ENCODE measurements around the gene FBXO7.
A peak's percentile ranks its signal among the peaks of the same experiment; 100 is the strongest.

FBXO7 gene

DNA sequence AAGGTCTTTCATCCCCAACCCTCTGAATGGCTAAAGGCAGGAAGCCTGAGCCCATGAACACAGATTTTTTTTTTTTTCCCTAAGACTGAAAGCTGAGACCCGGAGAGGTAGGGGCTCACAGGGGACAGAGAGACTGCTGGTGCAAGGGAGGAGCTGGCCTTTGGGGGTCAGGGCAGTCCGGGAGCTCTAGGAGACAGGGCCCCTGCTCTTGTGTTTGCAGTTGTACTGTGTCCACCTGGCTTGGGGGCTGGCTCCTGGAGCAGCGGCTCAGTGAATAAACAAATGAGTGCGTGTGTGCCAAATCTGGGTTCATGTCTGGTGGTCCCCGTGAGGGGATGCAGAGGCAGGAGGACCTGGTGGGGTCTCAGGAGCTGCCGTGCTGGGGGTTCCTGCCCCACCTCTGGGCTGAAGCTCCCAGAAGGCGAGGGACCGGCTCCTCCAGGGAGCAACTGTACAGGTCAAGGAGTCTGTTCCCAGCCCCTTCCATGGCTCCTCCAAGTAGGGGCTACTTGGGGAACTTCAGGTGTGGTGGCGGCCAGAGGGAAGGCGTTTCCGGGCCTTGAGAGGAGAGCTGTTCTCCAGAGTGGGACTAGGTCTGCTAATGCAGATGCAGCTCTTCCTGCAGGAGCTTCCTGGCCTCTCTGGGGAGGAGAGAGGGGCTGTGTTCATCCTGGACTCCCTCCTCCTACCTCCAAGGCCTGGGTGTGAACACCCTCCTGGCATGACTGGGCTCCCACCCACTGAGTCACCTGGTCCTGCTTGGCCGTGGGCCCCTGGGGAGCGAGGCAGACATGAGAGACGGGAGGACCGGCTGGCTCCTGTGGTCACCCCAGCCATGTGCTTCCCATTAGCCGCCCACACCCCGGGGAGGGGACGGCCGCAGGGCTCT lies 57.6 kb downstream of the FBXO7 start:
- peak; percentile 28 for DNase-seq (ENCODE audit: low read depth)

DNA sequence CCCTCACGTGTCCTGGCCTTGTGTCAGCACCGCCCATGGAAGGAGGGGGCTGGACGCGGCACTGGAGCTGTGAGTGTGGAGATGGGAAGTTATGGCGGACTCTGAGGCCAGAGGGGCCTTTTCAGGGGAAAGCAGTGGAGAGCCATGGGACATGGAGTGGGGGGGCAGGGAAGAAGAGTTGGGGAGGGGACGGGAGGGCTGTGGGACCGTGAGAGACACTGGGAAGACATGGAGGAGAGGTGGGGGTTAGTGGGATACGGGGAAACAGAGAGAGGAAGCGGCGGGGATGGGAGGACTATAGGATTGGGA lies 58.2 kb downstream of the FBXO7 start:
- DNase-seq (ENCODE audit: low read depth), result no peak

DNA sequence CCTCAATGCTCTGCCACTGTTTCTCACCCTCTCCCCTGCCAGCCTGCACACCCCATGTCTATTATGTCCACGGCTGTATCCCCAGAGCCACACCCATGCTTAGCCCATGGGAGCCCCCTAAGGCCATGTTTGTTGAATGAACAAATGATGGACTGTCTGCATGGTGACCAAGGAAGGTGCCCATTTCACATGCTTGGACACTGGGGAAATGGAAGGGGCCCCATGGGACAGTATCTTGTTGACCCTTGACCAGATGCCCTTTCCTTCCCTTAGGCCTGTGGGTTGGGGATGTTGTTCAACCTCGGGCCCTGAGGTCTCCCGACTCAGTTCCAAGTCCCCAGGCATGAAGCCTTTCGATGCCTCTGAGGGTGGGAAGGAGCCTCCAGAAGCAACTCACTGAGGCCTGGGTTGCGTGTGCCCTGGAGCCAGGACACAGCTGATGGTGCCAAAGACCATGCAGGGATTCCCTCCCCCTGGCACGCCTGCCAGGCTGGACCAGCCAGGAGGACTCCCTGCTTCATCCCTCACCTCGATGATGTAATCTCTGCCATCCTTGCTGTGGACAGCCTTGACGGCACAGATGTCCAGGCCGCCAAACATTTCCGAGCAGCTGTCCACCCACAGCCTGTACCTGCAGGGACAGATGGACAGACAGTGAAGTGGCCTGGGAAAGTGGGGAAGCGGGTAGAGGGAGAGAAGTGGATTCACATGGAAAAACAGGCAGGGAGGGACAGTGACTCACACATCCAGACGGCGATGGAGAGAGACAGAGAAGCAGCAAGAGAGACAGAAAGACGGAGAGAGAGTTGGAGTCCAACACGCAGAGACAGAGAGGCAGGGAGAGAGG lies 58.9 kb downstream of the FBXO7 start:
- DNase-seq (ENCODE audit: low read depth), result no peak

DNA sequence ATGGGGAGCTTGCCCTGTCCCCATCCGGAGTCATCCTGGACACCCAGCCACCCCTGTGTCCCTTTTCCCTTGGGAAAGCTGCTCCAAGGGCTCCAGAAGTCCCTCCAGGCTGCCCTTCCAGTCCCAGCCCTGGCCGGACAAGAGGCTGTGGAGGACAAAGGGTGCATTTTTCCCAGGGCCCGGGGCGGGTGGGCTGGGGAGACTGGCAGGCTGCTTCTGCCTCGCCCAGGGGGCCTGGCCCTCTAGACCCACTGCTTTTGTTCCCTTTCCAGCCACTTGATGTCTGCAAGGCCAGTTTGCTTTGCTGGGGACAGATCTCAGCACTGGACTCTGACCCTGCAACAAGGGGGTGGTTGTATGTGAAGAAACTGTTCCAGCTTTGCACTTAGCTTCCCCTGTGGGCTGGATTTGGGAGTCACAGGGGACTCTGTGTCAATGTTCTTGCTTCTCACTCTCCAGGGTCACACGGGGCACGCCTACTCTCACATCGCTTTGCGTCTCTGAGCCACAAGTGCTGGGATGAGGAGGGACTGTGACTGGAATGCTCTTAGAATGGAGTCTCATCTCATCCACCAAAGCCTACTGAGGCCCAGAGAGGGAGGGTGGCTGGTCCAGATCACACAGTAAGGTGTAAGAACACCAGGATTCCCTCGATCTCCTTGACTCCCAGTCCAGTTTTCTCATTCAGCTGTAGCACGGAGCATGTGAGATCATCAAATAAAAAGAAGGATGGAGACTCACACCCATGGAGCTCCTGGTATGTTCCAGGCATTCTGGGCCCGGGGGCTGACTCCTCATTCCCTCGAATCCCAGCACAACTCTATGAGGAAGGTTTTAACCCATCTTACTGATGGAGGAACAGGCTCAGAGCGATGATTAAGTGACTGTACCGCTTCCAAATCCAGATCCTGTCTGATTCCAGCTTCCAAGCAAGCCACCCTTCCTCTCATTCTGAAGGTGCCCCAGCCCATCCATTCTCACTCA lies 59.9 kb downstream of the FBXO7 start:
- no peak for DNase-seq (ENCODE audit: low read depth)

DNA sequence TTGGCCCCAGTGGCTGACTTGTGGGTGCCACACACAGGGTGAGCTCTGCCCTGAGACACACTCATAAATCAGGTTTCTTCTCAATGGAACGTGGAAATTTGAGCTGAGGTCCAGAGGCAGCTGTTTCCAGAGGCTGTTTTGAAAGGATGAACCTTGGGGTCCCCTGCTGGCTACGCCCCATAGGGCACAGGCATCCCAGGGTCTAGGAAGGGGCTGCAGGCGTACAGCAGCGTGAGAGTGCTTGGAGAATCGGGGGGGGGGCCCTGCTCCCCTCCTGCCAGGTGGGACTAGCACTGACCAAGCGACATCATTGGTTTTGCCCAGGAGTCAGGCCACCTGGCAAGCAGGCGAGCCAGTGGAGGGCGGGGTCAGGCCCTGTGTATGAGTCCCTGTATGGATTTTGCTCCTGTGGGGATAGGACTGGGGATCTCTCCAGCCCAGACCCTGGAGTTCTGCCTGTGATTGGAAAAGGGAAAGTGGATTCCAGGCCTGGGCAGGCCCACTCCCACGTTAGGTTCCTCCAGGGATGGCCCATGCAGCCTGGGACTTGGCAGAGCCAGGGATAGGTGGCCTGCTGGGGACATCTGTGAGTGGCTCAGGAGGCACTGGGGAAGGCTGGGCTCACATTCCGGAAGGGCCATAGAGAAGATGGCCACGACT lies 61.0 kb downstream of the FBXO7 start:
- no peak for DNase-seq (ENCODE audit: low read depth)

DNA sequence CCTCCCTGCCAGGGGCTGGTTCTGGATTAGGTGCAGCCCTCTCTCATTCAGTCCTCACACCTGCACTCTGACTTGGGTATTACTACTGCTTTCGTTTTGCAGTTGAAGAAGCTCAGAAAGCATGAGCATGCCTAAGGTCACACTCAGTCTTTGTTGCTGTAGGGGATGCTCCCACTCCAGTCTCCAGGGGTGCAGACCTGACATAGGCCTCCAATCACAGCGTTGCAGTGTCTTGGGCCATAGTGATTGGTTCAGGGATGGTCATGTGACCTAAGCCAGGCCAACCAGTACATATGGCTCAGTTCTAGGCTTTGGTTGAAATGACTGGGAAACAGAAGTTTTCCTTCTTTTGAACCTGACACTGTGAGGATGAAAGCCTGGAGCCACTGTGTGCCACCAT lies 61.7 kb downstream of the FBXO7 start:
- no peak for DNase-seq (ENCODE audit: low read depth)

DNA sequence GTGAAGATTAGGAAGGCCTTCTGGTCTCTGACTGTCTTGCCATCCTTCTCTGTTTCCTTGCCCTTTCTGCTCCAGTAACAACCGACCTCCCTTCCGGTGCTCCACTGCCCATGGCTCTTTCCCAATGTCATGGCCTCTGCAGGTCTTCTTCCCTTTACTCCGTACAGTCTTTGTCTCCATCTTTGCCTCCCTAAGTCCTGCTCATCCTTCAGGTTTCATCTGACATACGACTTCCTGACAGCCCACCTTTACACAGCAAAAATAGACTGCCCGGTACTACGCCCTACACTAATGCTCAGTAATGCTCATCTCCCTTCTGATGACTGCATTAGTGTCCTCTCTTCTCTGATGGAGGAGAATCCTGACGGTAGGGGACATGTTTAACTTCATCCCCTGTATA lies 63.9 kb downstream of the FBXO7 start:
- DNase-seq (ENCODE audit: low read depth), result no peak

DNA sequence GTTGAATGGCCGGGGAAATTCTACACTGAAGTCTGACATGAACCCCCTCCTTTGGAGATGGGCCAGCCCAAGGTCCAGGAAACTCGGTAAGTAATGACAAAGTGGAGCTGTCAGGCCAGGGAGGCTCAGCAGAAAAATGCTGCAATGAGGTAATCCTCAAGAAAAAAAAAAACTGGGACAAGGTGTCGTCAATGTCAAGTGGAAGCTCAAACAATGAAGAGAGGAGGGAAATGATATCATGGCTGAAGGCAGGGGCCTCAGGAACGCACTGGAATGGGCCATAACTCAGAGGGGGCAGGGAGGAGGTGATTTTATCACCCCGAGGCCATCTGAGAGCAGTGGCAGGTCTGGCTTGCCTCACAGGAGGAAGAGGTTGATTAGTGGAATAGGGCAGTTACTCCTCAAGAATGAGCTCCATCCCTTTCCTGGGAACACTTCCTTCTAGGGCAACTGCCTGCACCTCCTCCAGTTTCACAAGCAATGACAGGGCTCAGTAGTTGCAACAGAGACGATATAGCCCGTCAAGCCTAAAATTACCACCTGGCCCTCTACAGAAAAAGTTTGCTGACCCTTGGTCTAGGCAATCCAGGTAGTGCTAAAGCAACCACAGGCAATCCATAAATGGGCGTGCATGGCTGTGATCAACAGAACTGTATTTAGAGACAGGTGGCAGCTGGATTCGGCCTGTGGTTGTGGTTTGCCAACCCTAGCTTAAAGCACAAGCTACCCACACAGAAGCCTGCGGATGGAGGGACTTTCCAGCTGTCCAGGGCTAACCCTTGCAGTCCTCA lies 65.2 kb downstream of the FBXO7 start:
- DNase-seq (ENCODE audit: low read depth), result no peak

DNA sequence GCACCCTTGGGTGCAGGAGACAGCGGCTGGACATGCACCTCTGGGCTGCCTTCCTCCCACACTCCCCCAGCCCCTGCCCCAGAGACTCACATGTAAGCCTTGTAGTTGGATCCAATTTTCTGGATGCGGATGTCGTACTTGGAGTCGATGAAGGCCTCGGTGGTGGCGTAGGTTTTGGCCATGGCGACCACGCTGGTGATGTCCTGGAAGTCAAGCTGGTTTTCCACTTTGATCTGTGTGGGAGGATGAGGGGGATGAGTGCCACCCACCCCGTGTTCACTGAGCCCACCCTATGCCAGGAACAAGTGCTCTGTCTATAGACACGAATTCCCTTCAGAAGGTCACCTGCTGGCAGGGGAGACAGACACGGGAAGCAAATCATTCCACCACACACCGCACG lies 66.9 kb downstream of the FBXO7 start:
- DNase-seq (ENCODE audit: low read depth), result no peak

DNA sequence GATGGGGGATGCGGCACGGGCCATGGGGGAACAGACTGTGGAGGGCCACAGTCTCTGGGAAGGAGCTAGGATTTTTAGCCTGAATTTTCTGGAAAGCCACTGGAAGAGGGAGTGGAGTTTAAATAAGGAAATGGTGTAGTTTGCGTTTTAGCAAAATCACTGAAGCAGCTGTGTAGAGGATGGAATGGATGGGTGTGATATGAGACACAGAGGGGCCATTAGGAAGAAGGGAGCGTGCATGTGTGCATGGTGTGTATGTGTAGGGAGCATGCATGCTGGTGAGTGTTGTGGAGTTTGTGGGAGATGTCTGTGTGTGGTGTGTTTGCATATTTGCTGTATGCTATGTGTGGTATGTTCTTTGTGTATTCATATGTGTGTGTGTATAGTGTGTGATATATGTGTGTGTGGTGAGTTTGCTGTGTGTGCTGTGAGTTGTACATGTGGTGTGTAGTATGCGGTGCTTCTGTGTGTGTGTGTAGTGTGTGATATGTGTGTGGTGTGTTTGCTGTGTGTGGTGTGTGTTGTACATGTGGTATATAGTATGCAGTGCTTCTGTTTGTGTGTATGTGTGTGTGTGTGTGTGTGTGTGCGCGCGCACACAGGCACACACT lies 67.6 kb downstream of the FBXO7 start:
- DNase-seq (ENCODE audit: low read depth), result no peak

DNA sequence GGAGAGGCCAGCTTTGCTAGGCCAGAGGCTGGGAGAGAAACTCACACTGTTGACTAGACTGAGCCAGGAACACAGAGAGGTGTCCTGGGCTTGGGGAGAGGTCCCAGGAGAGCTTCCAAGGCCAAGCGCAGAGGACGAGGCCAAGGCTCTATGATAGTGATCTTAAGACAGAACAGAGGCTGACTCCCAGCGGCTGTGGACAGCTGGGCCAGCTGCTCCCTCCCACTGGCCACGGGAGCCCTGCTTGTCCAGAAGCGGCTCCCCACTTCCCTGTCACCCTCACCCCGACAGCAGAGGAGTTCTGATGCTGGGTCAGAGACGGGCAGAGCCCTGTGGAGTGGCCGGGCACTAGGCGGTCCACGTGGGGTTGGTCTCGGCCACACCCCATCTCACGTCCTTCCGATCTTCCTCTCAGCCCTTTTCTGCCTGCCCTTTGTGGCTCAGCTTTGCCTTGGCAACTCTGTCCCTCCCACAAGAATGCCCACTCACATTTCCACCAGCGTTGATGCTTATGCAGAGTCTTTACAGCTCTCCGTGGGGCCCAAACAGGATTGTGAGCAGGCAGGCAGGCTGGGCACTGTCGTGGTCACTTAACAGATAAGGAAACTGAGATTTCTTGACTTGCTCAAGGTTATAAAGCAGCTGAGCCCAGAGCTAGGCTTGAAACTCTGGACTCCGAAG lies 68.2 kb downstream of the FBXO7 start:
- no peak for DNase-seq (ENCODE audit: low read depth)

DNA sequence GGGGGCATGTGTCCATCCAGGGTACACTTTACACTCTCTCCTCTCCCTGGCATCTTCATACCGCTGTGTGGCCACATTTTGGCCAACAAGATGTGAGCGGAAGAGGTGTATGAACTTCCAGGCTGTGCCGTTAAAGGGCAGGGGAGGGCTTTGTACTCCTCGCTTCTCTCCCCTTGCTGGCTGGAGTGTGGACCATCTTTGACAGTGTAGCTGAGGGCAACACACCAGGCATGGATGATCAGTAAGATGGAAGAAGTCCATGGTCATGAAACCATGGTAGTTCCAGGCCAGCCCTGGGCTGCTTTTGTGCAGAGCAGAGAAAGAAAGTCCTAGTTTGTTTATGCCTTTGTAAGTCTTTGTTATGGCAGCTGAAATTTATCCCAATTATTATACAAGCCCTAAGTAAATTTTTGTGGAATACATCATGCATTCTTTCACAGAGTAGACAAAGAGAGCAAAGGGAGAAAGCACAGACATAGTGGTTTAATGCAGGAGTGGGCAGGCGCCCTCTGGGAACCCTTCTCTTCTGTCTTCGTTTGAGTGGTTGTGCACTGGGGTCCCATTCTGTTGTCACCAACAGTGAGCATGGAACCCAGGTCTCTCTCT lies 70.4 kb downstream of the FBXO7 start:
- DNase-seq (ENCODE audit: low read depth), result no peak

DNA sequence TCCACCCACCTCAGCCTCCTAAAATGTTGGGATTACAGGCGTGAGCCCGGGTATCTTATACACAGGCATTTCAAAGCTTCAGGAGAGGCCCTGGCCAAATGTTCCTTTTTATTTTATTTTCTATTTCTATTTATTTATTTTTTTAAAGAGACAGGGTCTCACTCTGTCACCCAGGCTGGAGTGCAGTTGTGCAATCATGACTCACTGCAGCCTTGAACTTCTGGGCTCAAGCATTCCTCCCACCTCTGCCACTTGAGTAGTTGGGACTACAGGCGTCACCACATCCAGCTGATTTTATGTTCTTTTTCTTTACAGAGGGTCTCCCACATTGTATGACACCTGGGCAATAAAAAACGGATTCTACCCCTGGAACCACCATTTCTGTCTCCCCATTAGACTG lies 71.2 kb downstream of the FBXO7 start:
- no peak for DNase-seq (ENCODE audit: low read depth)

DNA sequence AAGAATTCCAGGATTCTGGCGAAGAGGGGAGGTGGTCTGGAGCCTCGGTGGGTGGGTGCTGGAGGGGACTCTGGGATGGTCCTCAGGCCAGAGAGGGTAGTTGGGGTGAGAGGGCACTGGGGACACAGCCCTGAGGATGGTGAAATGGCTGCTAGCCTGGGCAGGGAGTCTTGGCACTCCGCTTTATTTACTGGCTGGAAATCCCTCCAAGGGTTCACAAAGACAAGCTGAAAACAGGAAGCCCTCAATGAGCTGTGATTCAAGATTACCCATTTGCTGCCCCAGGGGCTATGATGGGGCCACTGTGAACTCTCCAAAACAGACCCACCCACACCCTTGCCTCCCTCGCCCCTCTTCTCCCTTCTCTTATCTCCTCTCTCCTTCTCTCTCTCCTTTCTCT lies 71.9 kb downstream of the FBXO7 start:
- DNase-seq (ENCODE audit: low read depth), result no peak

DNA sequence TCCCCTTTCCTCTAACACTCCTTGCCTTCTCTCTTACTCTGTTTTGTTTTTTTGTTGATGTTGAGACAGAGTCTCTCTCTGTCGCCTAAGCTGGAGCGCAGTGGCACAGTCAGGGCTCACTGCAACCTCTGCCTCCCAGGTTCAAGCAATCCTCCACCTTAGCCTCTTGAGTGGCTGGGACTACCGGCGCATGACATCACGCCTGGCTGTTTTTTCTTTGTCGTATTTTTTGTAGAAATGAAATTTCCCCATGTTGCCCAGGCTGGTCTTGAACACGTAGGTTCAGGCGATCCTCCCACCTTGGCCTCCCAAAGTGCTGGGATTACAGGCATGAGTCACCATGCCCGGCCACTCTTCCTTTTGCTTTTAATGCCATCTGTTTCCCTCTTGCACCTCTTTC lies 72.3 kb downstream of the FBXO7 start:
- no peak for DNase-seq (ENCODE audit: low read depth)

DNA sequence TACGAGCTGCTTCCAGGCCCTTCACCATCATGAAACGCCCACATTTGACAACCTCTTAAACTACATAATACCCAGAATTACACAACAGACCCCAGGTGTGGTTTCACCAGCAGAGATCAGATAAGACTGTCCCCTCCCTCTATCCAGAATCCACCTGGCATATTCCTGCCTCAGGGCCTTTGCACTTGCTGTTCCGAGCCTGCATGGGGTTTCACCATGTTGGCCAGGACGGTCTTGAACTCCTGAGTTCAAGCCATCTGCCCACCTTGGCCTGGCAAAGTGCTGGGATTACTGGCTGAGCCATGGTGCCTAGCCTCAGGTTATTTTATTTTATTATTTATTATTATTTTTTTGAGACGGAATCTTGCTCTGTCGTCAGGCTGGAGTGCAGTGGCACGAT lies 73.4 kb downstream of the FBXO7 start:
- DNase-seq (ENCODE audit: low read depth), result no peak

Data from non-pigmented ciliary epithelial cell (primary cell).